HG02798 (cell line): ENCODE measurements around the gene ATOSB.

Source experiments
- ATAC-seq: cut with Tn5 transposase; IDR thresholded peaks from one replicate; pipeline ENCODE4 v1.9.1; 2021; ENCODE audit warnings: mild to moderate bottlenecking; ENCODE audit not compliant: unreplicated experiment, poor library complexity

ATOSB gene

GRCh38 chr9:35056571-35057270 lies 58.9 kb downstream of the ATOSB start:
- ATAC-seq = no peak

- no peak for ATAC-seq
These were observed 60.6 kb downstream of the ATOSB start for GRCh38 chr9:35054871-35055644.

- no peak for ATAC-seq
These were observed 61.4 kb downstream of the ATOSB start for GRCh38 chr9:35054185-35054835.
